ENCODE data around the gene ITGB1BP1. TPM values are rescaled to one million over a fixed set of nuclear protein-coding genes. Genes with fewer than 3 reads are reported as not detected.

Gene ITGB1BP1
- total RNA-seq, 2 donors from 2014 or later = 26.9 to 36.8 TPM

DNA sequence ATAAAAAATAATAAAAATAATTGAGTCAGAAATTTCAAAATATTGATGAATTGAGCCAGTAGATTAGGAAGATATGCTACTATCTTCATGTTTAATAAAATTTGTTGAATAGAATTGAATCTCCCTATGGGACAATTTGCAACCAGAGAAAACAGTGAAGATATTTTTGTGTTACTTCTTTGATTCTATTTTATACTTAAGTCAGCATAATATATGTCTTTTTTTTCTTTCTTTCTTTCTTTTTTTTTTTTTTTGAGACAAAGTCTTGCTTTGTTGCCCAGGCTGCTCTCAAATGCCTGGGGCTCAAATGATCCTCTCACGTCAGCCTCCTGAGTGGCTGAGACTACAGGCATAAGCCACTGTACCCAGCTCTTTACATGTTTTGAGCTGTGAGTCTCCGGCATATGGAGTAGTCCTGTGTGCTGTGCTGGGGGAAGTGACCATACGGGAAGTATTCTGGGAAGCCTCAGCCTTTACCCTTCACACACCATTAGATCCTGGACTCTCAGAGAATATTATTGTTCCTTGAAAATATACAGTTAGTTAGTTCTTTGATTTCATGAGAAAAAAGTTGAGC lies 37.2 kb upstream of the ITGB1BP1 start:
- H3K27me3 ChIP-seq (replicated peaks; ENCODE audit: insufficient read depth) = no peaks in the 10 kb centered on the region
- no peak overlapping the region for H3K4me3 ChIP-seq
- DNase-seq (ENCODE audit: low spot score) = no peak
- intact Hi-C loops (cut with DNase I) = no loop called here
- TF ChIP-seq POLR2A (IDR thresholded peaks at IDR 0.05) = no peak
- TF ChIP-seq POLR2AphosphoS5 (IDR thresholded peaks at IDR 0.05) = no peak
- TF ChIP-seq CTCF (IDR thresholded peaks at IDR 0.05) = no peak
- 94% methylated on average over 3 of the region's 3 CpGs for WGBS
- no peaks in the 10 kb centered on the region for H3K9me3 ChIP-seq
- H3K36me3 ChIP-seq = no peaks in the 10 kb centered on the region
- no peaks in the 10 kb centered on the region for H3K4me1 ChIP-seq (replicated peaks)
- H3K27ac ChIP-seq = no peak overlapping the region

DNA sequence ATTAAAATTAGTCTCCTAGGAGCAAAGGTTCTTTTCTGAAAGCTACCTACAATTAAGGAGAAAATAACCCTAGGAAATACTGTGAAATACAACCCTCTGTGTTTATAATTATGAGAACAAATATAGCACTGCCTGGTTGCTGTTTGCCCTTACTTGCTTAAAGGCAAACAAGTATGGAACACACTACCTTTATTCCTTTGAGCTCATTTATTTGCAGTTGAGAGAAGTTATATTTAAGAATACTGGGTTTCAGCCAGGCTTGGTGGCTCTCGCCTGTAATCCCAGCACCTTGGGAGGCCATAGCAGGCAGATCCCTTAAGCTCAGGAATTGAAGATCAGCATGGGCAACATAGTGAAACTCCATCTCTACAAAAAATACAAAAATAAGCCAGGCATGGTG lies 27.9 kb upstream of the ITGB1BP1 start:
- WGBS = 71% methylated on average over 1 of the region's 1 CpG
- TF ChIP-seq CTCF (IDR thresholded peaks at IDR 0.05) = no peak
- peak; percentile 71 for TF ChIP-seq POLR2AphosphoS5 (IDR thresholded peaks at IDR 0.05)

DNA sequence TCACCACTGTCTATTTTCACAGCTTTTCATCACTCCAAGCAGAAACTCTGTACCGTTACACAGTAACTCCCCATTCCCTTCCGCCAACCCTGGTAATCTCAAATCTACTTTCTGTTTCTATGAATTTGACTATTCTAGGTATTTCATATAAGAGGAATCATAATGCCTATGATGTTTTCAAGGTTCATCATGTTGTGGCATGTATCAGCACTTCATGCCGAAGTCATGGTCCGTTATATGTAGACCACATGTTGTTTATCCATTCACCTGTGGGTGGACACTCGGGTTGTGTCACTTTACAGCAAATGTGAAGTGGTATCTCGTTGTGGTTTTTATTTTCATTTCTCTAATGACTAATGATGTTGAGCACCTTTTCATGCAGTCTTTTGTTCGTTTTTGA lies 21.8 kb upstream of the ITGB1BP1 start:
- 92% methylated on average over 7 of the region's 7 CpGs for WGBS
- no peak overlapping the region for H3K27ac ChIP-seq

More for the DNA sequence above, 27.9 kb upstream of the ITGB1BP1 start:
- intact Hi-C loops (cut with DNase I) = no loop called here
- Histone ChIP-seq H3K4me3 (no peak overlapping the region), H3K4me1 (replicated peaks) (no peaks in the 10 kb centered on the region), H3K27me3 (replicated peaks; ENCODE audit: insufficient read depth) (no peaks in the 10 kb centered on the region), H3K36me3 (no peaks in the 10 kb centered on the region), H3K27ac (peak overlapping the region in 1 of 2 donors; percentile 2), H3K9me3 (no peaks in the 10 kb centered on the region)
- DNase-seq (ENCODE audit: low spot score) = no peak

GRCh38 chr2:9443526-9443925 lies 20.2 kb upstream of the ITGB1BP1 start:
- no peaks in the 10 kb centered on the region for H3K9me3 ChIP-seq
- H3K27me3 ChIP-seq (replicated peaks; ENCODE audit: insufficient read depth) = no peaks in the 10 kb centered on the region
- no peaks in the 10 kb centered on the region for H3K4me1 ChIP-seq (replicated peaks)
- no peak for DNase-seq (ENCODE audit: low spot score)
- WGBS = 82% methylated on average over 5 of the region's 5 CpGs
- TF ChIP-seq POLR2A (IDR thresholded peaks at IDR 0.05) (no peak), CTCF (IDR thresholded peaks at IDR 0.05) (no peak), POLR2AphosphoS5 (IDR thresholded peaks at IDR 0.05) (no peak)
- H3K4me3 ChIP-seq = no peak overlapping the region
- intact Hi-C loops (cut with DNase I) = no loop called here
- H3K36me3 ChIP-seq = no peaks in the 10 kb centered on the region
- H3K27ac ChIP-seq = no peak overlapping the region

More for the DNA sequence above, 21.8 kb upstream of the ITGB1BP1 start:
- no peaks in the 10 kb centered on the region for H3K9me3 ChIP-seq
- DNase-seq (ENCODE audit: low spot score) = no peak
- H3K27me3 ChIP-seq (replicated peaks; ENCODE audit: insufficient read depth) = no peaks in the 10 kb centered on the region
- H3K4me1 ChIP-seq (replicated peaks) = no peaks in the 10 kb centered on the region
- no peak overlapping the region for H3K4me3 ChIP-seq
- TF ChIP-seq CTCF (IDR thresholded peaks at IDR 0.05) (no peak), POLR2AphosphoS5 (IDR thresholded peaks at IDR 0.05) (no peak), POLR2A (IDR thresholded peaks at IDR 0.05) (no peak)
- intact Hi-C loops (cut with DNase I) = no loop called here
- H3K36me3 ChIP-seq = no peaks in the 10 kb centered on the region

DNA sequence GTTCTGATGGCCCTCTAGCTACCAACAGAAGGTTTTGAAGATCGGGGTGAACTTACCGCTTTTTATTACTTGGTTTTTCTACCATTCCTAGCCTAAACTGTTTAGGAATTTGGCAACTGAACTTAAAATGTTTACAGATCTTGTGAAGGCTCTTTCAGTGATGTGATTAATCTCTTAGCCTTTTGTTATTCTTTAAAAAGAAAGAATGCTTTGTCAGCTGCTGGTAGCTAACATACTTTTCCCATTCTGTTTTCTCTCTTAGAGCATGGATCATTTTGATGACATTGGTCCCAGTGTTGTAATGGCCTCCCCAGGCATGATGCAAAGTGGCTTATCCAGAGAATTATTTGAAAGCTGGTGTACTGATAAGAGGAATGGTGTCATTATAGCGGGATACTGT lies 18.2 kb upstream of the ITGB1BP1 start:
- Histone ChIP-seq H3K36me3 (no peaks in the 10 kb centered on the region), H3K27me3 (replicated peaks; ENCODE audit: insufficient read depth) (no peaks in the 10 kb centered on the region), H3K4me3 (no peak overlapping the region), H3K9me3 (no peaks in the 10 kb centered on the region), H3K4me1 (replicated peaks) (no peaks in the 10 kb centered on the region), H3K27ac (no peak overlapping the region)
- no peak for DNase-seq (ENCODE audit: low spot score)
- TF ChIP-seq POLR2AphosphoS5 (IDR thresholded peaks at IDR 0.05) (no peak), POLR2A (IDR thresholded peaks at IDR 0.05) (no peak), CTCF (IDR thresholded peaks at IDR 0.05) (no peak)
- 69% methylated on average over 3 of the region's 3 CpGs for WGBS
- intact Hi-C loops (cut with DNase I) = no loop called here

All from prostate gland (tissue), 2 donors.